Prostate gland (tissue), 2 donors: ENCODE data around the gene TGFBR1.

Source experiments
- POLR2A ChIP-seq: fragments of 450-650 bp; IDR thresholded peaks from one replicate; pipeline ENCODE4 v1.6.1; 2016; ENCODE audit warnings: antibody characterized with exemption, mild to moderate bottlenecking
- TF ChIP-seq, protein P1 (sequence below), 4 experiments: fragments of 200-600 bp in 2 of 4; fragments of 450-650 bp in 2 of 4; sonication (generic) in 2 of 4; IDR thresholded peaks; 1 replicate in 3 of 4; 2 replicates in 1 of 4; pipeline ENCODE4 v1.5.1; 2016 to 2019; ENCODE audit warnings: antibody characterized with exemption in 4 of 4, mild to moderate bottlenecking in 2 of 4, moderate library complexity in 2 of 4

- TF ChIP-seq, protein P1, sequence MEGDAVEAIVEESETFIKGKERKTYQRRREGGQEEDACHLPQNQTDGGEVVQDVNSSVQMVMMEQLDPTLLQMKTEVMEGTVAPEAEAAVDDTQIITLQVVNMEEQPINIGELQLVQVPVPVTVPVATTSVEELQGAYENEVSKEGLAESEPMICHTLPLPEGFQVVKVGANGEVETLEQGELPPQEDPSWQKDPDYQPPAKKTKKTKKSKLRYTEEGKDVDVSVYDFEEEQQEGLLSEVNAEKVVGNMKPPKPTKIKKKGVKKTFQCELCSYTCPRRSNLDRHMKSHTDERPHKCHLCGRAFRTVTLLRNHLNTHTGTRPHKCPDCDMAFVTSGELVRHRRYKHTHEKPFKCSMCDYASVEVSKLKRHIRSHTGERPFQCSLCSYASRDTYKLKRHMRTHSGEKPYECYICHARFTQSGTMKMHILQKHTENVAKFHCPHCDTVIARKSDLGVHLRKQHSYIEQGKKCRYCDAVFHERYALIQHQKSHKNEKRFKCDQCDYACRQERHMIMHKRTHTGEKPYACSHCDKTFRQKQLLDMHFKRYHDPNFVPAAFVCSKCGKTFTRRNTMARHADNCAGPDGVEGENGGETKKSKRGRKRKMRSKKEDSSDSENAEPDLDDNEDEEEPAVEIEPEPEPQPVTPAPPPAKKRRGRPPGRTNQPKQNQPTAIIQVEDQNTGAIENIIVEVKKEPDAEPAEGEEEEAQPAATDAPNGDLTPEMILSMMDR (IDR thresholded peaks at IDR 0.05): no peak
- TF ChIP-seq POLR2A: no peak
These were observed 36.9 kb downstream of the TGFBR1 start for GRCh38 chr9:99141849-99142248.
